ENCODE measurements around the gene E2F4.

The E2F4 gene

GRCh38 chr16:67192781-67193361 is 916 bp downstream of the E2F4 start:
- FAIRE-seq, result no peak

GRCh38 chr16:67193536-67193935 is 1.6 kb downstream of the E2F4 start:
- no peak for FAIRE-seq

- FAIRE-seq, result no peak
These were observed 2.3 kb downstream of the E2F4 start for GRCh38 chr16:67194260-67194659.

- FAIRE-seq, result no peak
These were observed 3.7 kb downstream of the E2F4 start for GRCh38 chr16:67195676-67196075.

GRCh38 chr16:67196881-67197280 is 4.9 kb downstream of the E2F4 start:
- FAIRE-seq, result no peak

- no peak for FAIRE-seq
These were observed 5.7 kb downstream of the E2F4 start for GRCh38 chr16:67197704-67198103.

GRCh38 chr16:67198238-67198734 is 6.3 kb downstream of the E2F4 start:
- no peak for FAIRE-seq

- FAIRE-seq, result no peak
These were observed 7.3 kb downstream of the E2F4 start, which contains the start of gene ELMO3 for GRCh38 chr16:67199011-67199807. TSS of gene ELMO3 (plus strand) at chr16:67199131. CDS start at chr16:67199327, 196 bp downstream.

- no peak for FAIRE-seq
These were observed 7.8 kb downstream of the E2F4 start for GRCh38 chr16:67199808-67200198.

GRCh38 chr16:67200491-67200890 is 8.5 kb downstream of the E2F4 start:
- no peak for FAIRE-seq

GRCh38 chr16:67201411-67202345 is 9.7 kb downstream of the E2F4 start:
- FAIRE-seq, result no peak

GRCh38 chr16:67202426-67202825 is 10.5 kb downstream of the E2F4 start:
- no peak for FAIRE-seq

- no peak for FAIRE-seq
These were observed 11.1 kb downstream of the E2F4 start for GRCh38 chr16:67202956-67203493.

- no peak for FAIRE-seq
These were observed 12.1 kb downstream of the E2F4 start for GRCh38 chr16:67204076-67204475.

GRCh38 chr16:67206129-67206837 is 14.3 kb downstream of the E2F4 start:
- FAIRE-seq, result no peak

GRCh38 chr16:67206838-67207248 is 14.9 kb downstream of the E2F4 start:
- no peak for FAIRE-seq

- no peak for FAIRE-seq
These were observed 15.5 kb downstream of the E2F4 start for GRCh38 chr16:67207249-67208091.

GRCh38 chr16:67208154-67208896 is 16.4 kb downstream of the E2F4 start:
- no peak for FAIRE-seq

GRCh38 chr16:67209565-67209964 is 17.6 kb downstream of the E2F4 start:
- FAIRE-seq, result no peak
